Measurements from ENCODE around the gene RHOXF1.
"Not testable (repeated sequence)": the region's sequence is repeated elsewhere in the genome, so short reads cannot be mapped to it uniquely, and the experiment has no call there.

GRCh38 chrX:120150109-120150744 lies 34.5 kb upstream of the RHOXF1 start:
- TF ChIP-seq, protein P1, sequence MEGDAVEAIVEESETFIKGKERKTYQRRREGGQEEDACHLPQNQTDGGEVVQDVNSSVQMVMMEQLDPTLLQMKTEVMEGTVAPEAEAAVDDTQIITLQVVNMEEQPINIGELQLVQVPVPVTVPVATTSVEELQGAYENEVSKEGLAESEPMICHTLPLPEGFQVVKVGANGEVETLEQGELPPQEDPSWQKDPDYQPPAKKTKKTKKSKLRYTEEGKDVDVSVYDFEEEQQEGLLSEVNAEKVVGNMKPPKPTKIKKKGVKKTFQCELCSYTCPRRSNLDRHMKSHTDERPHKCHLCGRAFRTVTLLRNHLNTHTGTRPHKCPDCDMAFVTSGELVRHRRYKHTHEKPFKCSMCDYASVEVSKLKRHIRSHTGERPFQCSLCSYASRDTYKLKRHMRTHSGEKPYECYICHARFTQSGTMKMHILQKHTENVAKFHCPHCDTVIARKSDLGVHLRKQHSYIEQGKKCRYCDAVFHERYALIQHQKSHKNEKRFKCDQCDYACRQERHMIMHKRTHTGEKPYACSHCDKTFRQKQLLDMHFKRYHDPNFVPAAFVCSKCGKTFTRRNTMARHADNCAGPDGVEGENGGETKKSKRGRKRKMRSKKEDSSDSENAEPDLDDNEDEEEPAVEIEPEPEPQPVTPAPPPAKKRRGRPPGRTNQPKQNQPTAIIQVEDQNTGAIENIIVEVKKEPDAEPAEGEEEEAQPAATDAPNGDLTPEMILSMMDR (IDR thresholded peaks at IDR 0.05), result not testable (repeated sequence)
- not testable (repeated sequence) for TF ChIP-seq POLR2AphosphoS5 (IDR thresholded peaks at IDR 0.05); POLR2A (IDR thresholded peaks at IDR 0.05); EP300 (IDR thresholded peaks at IDR 0.05; ENCODE audit: low read depth)
